Lung (tissue), 12 donors: Measurements from ENCODE around the gene KCNJ4. TPM values are rescaled to one million over a fixed set of nuclear protein-coding genes. Genes with fewer than 3 reads are reported as not detected.

Experiments
- ATAC-seq: fragments of 200-7000 bp; cut with Tn5 transposase; one replicate; pipeline ENCODE4 v1.9.1; 2020; ENCODE audit warnings: moderate number of reproducible peaks; ENCODE audit not compliant: insufficient read depth, low FRiP score
- DNase-seq, 3 donors: peaks; one replicate each; pipeline ENCODE4 v3.0.0-alpha.2; 2013 to 2017
- H3K27ac ChIP-seq, 2 donors: one replicate each; pipeline ENCODE4 v1.5.1; 2013; ENCODE audit warnings: mild to moderate bottlenecking in 2 of 2, moderate library complexity in 2 of 2, control low read depth in 1 of 2, inconsistent platforms in 1 of 2, low read depth in 1 of 2, low read length in 1 of 2
- H3K27me3 ChIP-seq, 3 donors: one replicate each; pipeline ENCODE4 v1.5.1; 2013; ENCODE audit warnings: low read length in 2 of 3; ENCODE audit not compliant: control insufficient read depth in 3 of 3, insufficient read depth in 3 of 3
- H3K36me3 ChIP-seq, 4 donors: one replicate each; pipeline ENCODE4 v1.5.1; 2013; ENCODE audit warnings: low read length in 4 of 4, mild to moderate bottlenecking in 1 of 4, moderate library complexity in 1 of 4; ENCODE audit not compliant: control insufficient read depth in 4 of 4, insufficient read depth in 4 of 4
- H3K4me1 ChIP-seq, 5 donors: one replicate each; pipeline ENCODE4 v1.5.1; 2013; ENCODE audit warnings: low read length in 5 of 5, mild to moderate bottlenecking in 2 of 5, moderate library complexity in 1 of 5; ENCODE audit not compliant: control insufficient read depth in 5 of 5, insufficient read depth in 5 of 5
- H3K4me3 ChIP-seq: one replicate; pipeline ENCODE4 v1.5.1; 2013; ENCODE audit warnings: mild to moderate bottlenecking, control low read depth, moderate library complexity
- H3K9ac ChIP-seq, 2 donors: one replicate each; pipeline ENCODE4 v1.5.1; 2013; ENCODE audit warnings: low read length in 2 of 2, control low read depth in 1 of 2; ENCODE audit not compliant: insufficient read depth in 1 of 2
- H3K9me3 ChIP-seq, 4 donors: one replicate each; pipeline ENCODE4 v1.5.1; 2013; ENCODE audit warnings: low read length in 3 of 4, mild to moderate bottlenecking in 1 of 4, moderate library complexity in 1 of 4; ENCODE audit not compliant: control insufficient read depth in 4 of 4, insufficient read depth in 3 of 4
- CTCF ChIP-seq: IDR thresholded peaks from 2 replicates; pipeline ENCODE4 v1.5.1; 2012; ENCODE audit warnings: mild to moderate bottlenecking; ENCODE audit errors: control extremely low read depth, extremely low read depth
- WGBS, 2 donors: extraction: QIAGEN DNeasy Blood & Tissue Kit; methylation state at CpG; one replicate each; pipeline ENCODE4 v1.1.7; 2013; 5-methylcytosine and 5-hydroxymethylcytosine counted together
- polyA plus RNA-seq, 2 donors: library from polyadenylated mRNA; stranded (reverse); fragments of 200-250 nt; gene quantifications; one replicate each; pipeline ENCODE4 v1.2.1, GENCODE V29; 2013
- total RNA-seq, 2 donors: library from RNA; depleted of rRNA in 1 of 2; stranded (reverse); fragments of >200 nt in 1 of 2; gene quantifications; one replicate each; pipeline ENCODE4 v1.2.1, GENCODE V29; 2014 to 2021
- donor health status: control.
- donor health status: control.
- donor health status: Bipolar disorder and iron deficiency.
- donor health status: healthy.
- donor health status: DM: yes; HTN: yes; CAD: no.

The KCNJ4 gene
- total and polyA plus RNA-seq, 4 donors, result not detected

GRCh38 chr22:38461414-38462081 lies 6.5 kb upstream of the KCNJ4 start:
- no peak for TF ChIP-seq CTCF
- Histone ChIP-seq H3K36me3 (no peaks in the 10 kb centered on the region), H3K4me3 (no peak overlapping the region), H3K27ac (no peak overlapping the region), H3K4me1 (peaks cover 0 to 13% (median 4%) of the 10 kb centered on the region in 5 donors), H3K9me3 (no peaks in the 10 kb centered on the region), H3K27me3 (peaks cover 0 to 45% (median 39%) of the 10 kb centered on the region in 3 donors), H3K9ac (no peak overlapping the region)
- 12 to 14% methylated on average over 51 of the region's 51 CpGs for WGBS, 2 donors
- DNase-seq (peak; percentile 88 to 92 (median 91)), ATAC-seq (peak; percentile 80)

GRCh38 chr22:38461057-38461413 lies 6.0 kb upstream of the KCNJ4 start:
- peaks cover 0 to 51% (median 44%) of the 10 kb centered on the region in 3 donors for H3K27me3 ChIP-seq

GRCh38 chr22:38460426-38460840 lies 5.4 kb upstream of the KCNJ4 start:
- Histone ChIP-seq H3K9ac (no peak overlapping the region), H3K4me1 (peaks cover 0 to 13% (median 6%) of the 10 kb centered on the region in 5 donors), H3K27ac (no peak overlapping the region), H3K36me3 (no peaks in the 10 kb centered on the region), H3K27me3 (peaks cover 0 to 51% (median 44%) of the 10 kb centered on the region in 3 donors), H3K9me3 (no peaks in the 10 kb centered on the region), H3K4me3 (no peak overlapping the region)
- WGBS, 2 donors, result 50 to 67% methylated on average over 8 of the region's 8 CpGs
- ATAC-seq (no peak), DNase-seq (no peak)
- no peak for TF ChIP-seq CTCF

More at GRCh38 chr22:38461057-38461413, 6.0 kb upstream of the KCNJ4 start:
- H3K9me3 ChIP-seq, result no peaks in the 10 kb centered on the region
- WGBS, 2 donors, result 44 to 56% methylated on average over 9 of the region's 9 CpGs
- H3K4me3 ChIP-seq, result no peak overlapping the region
- ATAC-seq (no peak), DNase-seq (no peak)
- no peak for TF ChIP-seq CTCF
- peaks cover 0 to 13% (median 4%) of the 10 kb centered on the region in 5 donors for H3K4me1 ChIP-seq
- H3K36me3 ChIP-seq, result no peaks in the 10 kb centered on the region
- no peak overlapping the region for H3K27ac ChIP-seq
- H3K9ac ChIP-seq, result no peak overlapping the region
